Hematopoietic multipotent progenitor cell (in vitro differentiated cells): Measurements from ENCODE around the gene FOXL2NB. TPM values are rescaled to one million over a fixed set of nuclear protein-coding genes. Genes with fewer than 3 reads are reported as not detected.
"Not testable (repeated sequence)": the region's sequence is repeated elsewhere in the genome, so short reads cannot be mapped to it uniquely, and the experiment has no call there.

Experiments used
- DNase-seq, 3 donors: peaks; one replicate each; pipeline ENCODE4 v3.0.0-alpha.2; 2011 to 2015; ENCODE audit warnings: low read depth in 2 of 3, low spot score in 2 of 3
- total RNA-seq: library from RNA; depleted of rRNA; stranded (reverse); fragments of >200 nt; gene quantifications from one replicate; pipeline ENCODE4 v1.2.3, GENCODE V29; 2012

FOXL2NB gene
- total RNA-seq, result under 0.01 TPM

DNA sequence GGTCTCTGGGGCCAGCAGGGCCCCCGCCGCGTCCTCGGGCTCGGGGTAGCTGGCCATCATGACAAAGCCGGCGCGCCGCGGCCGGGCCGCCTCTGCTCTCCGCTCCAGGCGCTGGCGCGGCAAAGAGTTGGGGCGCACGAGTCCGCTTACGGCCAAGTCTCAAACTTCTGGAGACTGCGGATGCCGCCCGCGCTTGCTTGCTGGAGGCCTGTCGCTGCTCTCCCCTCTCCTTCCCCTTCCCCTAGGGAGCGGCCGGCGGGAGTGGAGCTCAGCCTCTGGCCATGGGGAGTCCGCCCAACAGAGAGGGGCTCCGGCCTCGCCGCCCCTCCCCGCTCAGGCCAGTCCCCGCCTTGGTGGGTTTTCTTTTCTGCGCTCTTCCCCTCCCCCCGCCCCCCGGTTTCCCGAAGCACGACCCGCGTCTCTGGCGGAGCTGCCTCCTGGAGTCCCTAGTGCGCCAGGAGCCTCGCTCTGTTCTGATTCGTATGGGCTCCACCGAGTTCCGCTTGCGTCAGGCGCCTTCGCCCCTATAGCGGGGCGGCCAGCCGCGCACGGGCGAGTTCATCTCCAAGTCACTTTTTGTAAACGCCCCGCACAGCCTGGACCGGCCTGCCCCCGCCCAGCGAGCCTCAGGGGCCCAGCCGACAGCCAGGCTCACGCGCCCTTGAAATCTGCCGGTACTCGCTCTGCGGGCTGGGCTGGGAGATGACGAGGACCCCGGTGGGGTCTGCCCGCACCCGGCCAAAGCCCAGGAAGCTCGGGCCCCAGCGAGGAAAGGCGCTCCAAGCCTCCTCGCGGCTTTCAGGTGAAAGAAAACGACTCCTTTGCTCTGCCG is at the start of gene FOXL2NB, which contains the start of gene FOXL2:
FOXL2NB (plus strand) TSS at position 555 of the 832 bp plus-strand sequence; CDS start at position 703, 148 bp downstream.
FOXL2 (minus strand) TSS at position 475 of the 832 bp plus-strand sequence; CDS start at position 60, 415 bp downstream.
- peak in 2 of 3 donors; percentile 59 to 64 for DNase-seq

GRCh38 chr3:138898301-138898700 is 48.7 kb upstream of the FOXL2NB start:
- DNase-seq, result no peak

DNA sequence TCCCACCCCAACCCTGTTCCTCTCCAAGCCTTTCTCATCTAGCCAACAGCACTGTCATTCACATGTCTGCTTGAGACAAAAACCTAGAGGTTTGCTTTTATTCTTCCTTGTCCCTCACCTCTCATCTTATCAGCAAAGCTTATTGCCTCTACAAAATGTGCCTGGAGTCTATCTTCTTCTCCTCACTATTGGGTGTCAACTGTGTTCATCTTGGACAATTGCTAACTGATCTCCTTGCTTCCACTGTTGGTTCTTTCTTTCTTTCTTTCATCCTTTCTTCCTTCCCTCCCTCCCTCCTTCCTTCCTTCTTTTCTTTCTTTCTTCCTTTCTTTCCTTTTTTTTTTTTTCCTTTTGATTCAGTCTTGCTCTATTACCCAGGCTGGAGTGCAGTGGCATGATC is 48.3 kb upstream of the FOXL2NB start:
- DNase-seq, result no peak

DNA sequence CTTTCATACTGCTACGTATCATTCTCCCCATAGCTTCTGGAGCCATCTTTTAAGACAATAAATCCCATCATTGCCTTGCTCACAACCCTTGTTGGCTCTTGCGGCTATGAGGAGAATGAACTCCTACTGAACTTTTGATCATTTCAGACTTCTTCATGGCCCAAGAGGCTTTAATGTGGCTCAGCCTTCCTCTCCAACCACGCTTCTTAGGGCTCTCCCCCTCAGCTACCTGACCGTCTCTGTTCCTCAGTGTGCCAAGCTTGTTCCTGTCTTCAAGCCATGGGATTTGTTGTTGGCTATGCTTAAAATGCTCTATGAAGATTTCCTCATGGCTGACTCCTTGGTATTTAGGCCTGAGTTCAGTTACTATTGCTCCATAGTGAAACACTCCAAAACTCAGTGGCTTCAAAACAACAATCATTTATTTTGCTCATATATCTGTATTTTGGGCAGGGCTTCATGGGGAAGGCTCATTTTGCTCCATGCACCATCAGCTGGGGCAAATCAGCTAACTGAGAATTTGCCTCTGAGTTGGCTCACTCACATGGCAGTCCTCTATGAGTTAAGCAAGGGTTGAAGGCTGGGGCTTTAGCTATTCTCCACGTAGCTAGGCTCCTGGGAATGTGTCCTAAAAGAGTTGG is 47.5 kb upstream of the FOXL2NB start:
- DNase-seq, result no peak

- DNase-seq, result no peak
These were observed 45.5 kb upstream of the FOXL2NB start for GRCh38 chr3:138901567-138901966.

GRCh38 chr3:138902171-138902570 is 44.8 kb upstream of the FOXL2NB start:
- no peak for DNase-seq

GRCh38 chr3:138907539-138907938 is 39.5 kb upstream of the FOXL2NB start:
- no peak for DNase-seq

- DNase-seq, result no peak
These were observed 38.2 kb upstream of the FOXL2NB start for GRCh38 chr3:138908846-138909245.

DNA sequence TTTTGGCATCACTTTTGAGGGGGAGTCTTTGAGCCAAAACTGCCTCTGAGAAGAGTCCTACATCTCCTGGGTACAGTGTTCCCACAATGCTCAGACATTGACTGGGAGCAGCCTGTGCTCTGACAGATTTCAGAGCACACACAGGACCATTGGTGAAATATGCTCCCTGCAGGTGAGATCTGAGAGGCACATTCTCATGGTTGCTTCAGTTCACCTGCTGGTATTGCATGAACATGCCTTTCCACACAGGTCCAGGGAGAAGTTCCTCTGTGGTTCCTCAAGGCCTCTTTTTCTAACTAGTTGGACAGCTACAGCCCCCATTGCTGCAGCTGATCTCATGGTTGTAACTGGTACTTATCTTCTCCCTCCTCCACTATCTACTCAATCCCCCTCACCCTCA is 37.1 kb upstream of the FOXL2NB start:
- no peak for DNase-seq

DNA sequence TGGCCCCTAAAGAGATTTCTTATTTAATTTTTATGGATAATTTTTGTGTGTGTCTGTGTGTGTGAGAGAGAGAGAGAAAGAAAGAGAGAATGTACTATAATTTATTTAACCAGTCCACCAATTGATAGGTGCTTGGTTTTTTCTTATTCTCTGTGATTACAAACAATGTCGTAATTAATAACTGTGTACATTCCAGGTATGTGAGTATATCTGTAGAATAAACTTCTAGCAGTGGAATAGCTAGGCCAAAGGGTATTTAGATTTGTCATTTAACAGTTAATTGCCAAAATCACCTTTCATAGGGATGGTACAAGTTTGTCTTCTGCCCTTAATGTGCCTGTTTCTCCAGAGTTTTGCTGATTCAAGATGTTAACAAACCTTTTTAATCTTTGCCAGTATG is 35.4 kb upstream of the FOXL2NB start:
- no peak for DNase-seq

- DNase-seq, result no peak
These were observed 34.8 kb upstream of the FOXL2NB start for GRCh38 chr3:138912237-138912636.

GRCh38 chr3:138913766-138914165 is 33.3 kb upstream of the FOXL2NB start:
- DNase-seq, result no peak

DNA sequence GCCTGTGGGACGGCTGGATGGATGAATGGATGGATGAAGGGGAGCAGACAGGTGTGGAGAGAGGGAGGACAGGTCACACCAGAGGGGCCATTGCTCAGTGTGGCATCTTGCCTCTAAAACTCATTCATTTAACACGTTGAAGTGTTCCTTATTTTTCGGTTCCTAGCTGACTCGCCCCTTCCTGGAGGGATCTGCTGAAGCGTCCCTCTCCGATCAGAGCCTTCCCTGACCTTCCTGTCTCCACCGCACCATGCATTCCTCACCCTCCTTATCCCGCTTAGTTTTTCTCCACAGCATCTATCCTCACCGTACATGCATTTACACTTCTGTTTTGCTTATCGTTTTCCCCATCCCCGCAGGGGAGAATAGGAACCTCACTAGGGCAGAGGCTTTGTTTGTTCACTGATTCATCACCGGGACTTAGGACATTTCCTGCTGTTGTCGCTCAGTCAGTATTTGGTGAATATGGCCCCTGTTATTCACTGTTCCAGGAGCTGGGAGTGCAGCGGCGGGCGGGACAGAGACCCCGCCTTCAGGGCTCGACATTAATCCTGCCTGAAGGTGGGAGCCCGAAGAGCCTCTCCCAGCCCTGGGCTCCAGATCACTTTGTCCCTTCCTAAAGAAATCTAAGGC is 32.0 kb upstream of the FOXL2NB start:
- DNase-seq, result no peak

GRCh38 chr3:138915503-138916498 is 31.2 kb upstream of the FOXL2NB start:
- peak; percentile 67 to 95 (median 90) for DNase-seq

- no peak for DNase-seq
These were observed 30.2 kb upstream of the FOXL2NB start for GRCh38 chr3:138916824-138917223.

GRCh38 chr3:138919325-138919724 is 27.7 kb upstream of the FOXL2NB start:
- no peak for DNase-seq

- DNase-seq, result no peak
These were observed 25.4 kb upstream of the FOXL2NB start for GRCh38 chr3:138921316-138922292.

DNA sequence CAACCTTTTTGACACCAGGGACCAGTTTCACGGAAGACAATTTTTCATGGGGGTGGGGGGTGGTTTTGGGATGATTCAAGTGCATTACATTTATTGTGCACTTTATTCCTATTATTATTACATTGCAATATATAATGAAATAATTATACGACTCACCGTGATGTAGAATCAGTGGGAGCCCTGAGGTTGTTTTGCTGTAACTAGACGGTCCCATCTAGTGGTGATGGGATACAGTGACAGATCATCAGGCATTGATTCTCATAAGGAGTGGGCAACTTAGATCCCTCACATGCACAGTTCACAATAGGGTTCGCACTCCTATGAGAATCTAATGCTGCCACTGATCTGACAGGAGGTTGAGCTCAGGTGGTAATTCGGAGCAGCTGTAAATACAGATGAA is 24.6 kb upstream of the FOXL2NB start:
- DNase-seq, result not testable (repeated sequence)

- peak; percentile 76 to 96 (median 84) for DNase-seq
These were observed 23.5 kb upstream of the FOXL2NB start for GRCh38 chr3:138923531-138923994.
